HK-2 (cell line): ENCODE measurements around the gene HSF2BP.
"Not testable (repeated sequence)": the region's sequence is repeated elsewhere in the genome, so short reads cannot be mapped to it uniquely, and the experiment has no call there.

Source experiments
- DNase-seq: peaks from one replicate; pipeline ENCODE4 v3.0.0-alpha.2; 2018; ENCODE audit not compliant: unreplicated experiment

The HSF2BP gene

DNA sequence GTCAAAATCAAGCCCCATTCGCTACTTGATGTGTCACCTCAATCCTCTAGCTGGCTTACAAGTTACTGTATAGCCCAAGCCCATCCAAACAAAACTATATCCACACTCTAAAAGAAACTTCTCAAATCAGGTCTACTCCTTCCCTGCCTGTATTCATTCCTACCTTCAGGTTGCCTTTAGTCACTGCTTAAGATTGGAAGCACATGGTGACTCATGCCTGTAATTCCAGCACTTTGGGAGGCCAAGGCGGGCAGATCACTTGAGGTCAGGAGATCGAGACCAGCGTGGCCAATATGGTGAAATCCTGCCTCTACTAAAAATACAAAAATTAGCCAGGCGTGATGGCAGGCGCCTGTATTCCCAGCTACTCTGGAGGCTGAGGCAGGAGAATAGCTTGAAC is 7.4 kb downstream of the HSF2BP start:
- not testable (repeated sequence) for DNase-seq

DNA sequence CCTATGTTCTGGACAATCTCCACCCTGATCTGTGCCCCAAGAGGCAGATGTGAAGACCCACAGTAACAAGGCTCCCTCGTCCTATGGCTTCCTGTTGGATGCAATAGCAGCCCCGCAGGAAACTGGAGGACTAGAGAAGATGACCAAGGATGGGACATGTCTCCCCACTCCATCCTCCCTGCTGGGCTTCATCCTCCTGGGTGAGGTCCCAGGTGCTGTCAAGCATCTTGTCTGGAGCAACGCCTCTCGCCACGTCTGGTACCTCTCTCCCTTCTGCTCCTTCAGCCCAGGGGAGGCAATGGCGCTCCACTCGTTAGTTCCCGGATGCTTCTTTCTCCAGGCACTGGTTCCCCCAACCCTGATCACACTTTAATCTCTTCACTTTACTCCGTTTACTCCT is 11.1 kb downstream of the HSF2BP start:
- no peak for DNase-seq

DNA sequence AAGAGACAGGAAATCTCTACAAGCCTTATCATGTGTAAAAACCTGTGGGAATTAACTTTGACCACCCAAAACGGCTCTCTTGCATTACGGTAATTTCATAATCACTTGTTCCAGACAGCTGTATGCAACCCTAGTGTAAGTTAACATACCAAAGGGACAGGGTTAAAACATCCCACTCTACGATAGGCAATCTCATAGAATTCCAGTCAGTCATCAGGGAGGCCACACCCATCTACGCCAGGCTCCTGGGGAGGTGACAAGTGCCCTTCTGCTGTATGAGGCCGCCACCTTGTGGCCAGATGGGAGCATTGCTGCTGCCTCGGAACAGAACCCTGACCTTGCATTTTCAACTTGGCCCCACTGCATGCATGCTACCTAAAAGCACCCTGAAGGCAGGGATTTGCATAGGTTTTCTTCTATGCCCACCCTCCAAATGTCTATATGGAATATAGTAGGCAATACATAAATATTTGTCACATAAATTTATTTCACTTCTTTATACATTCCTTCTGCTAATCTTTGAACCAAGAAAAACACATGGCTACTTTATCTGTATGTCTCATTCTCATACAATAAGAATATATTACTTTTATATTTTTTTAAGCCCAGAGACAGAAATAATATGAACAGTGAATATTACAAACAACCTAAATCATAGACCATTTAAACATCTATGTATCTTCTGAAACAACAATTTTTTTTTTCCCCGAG is 12.6 kb downstream of the HSF2BP start:
- DNase-seq = peak; percentile 84

- DNase-seq = no peak
Measured at GRCh38 chr21:43645976-43646375, 13.3 kb downstream of the HSF2BP start.

DNA sequence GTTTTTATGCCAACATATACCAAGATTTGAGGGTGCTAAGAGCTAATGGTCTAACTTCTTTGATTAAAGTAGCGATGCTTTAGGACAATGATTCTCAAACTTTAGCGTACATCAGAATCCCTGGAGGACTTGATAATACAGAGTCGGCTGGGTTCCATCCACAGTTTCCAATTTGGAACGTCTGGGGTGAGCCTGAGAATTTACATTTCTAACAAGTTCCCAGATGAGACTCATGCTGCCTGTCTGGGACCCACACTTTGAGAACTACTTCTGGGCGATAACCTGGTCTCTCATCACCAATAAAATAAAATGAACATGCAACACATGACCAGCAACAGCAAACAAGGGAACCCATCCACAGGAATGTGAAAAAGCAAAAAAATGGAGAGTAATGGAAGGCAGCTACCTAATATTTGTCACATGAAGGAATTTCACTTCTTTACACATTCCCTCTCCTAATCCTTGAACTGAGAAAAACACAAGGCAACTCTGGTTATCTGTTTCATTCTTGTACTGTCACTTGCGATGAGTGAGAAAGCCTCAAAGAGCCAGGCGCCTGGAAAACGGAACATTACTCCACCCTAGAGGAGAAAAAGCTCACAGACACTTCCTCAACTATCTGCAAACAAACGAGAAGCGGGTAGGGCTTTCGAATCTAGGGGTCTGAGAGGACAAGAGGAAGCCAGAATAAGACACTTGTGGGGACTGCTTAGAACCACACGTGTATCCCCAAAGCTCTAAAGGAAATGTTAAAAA is 14.0 kb downstream of the HSF2BP start:
- DNase-seq = no peak

GRCh38 chr21:43644609-43645008 is 14.7 kb downstream of the HSF2BP start:
- DNase-seq = no peak

- no peak for DNase-seq
Measured at GRCh38 chr21:43644071-43644470, 15.2 kb downstream of the HSF2BP start.

- DNase-seq = no peak
Measured at GRCh38 chr21:43643193-43643592, 16.1 kb downstream of the HSF2BP start.

DNA sequence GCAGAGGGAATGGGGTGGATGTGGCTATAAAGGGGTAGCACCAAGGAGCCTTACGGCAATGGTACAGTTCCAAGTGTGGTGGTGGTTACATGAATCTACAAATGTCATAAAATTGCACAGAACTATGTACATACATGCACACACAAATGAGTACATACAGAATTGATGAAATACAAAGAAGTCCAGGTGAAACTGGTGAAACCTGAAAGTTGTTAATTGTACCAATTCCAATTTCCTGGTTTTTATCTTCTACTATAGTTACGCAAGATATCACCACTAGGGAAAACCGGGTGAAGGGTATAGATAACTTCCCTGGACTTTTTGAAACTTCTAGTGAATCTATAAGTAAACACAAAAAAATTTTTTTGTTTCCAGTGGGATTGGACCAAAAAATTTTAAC is 18.9 kb downstream of the HSF2BP start:
- DNase-seq = no peak

DNA sequence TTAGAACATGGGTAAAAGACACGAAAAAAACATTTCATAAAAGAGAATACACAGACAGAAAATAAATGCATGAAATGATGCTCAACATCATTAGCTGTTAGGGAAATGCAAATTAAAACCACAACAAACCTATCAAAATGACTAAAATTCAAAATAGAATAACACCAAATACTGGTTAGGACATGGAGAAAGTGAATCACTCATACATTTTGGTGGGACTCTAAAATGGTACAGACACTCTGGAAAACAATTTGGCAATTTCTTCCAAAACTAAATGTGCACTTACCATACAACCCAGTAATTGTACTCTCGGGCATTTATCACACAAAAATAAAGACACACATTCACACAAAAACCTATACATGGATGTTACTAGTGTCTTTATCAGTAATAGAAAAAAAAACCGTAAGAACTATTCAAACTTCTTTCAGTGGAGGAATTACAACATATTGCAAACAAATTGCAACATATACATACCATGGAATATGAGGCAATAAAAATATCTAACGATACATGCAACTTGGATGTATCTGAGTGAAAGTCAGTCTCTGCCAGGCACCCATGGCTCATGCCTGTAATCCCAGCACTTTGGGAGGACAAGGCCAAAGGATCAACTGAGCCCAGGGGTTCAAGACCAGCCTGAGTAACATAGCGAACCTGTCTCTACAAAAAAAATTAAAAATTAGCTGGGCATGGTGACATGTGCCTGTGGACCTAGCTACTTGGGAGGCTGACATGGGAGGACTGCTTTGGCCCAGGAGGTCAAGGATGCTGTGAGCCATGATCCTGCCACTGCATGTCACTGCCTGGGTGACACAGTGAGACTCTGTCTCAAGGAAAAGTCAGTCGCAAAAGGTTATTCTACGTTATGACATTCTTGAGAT is 19.6 kb downstream of the HSF2BP start:
- DNase-seq = no peak

DNA sequence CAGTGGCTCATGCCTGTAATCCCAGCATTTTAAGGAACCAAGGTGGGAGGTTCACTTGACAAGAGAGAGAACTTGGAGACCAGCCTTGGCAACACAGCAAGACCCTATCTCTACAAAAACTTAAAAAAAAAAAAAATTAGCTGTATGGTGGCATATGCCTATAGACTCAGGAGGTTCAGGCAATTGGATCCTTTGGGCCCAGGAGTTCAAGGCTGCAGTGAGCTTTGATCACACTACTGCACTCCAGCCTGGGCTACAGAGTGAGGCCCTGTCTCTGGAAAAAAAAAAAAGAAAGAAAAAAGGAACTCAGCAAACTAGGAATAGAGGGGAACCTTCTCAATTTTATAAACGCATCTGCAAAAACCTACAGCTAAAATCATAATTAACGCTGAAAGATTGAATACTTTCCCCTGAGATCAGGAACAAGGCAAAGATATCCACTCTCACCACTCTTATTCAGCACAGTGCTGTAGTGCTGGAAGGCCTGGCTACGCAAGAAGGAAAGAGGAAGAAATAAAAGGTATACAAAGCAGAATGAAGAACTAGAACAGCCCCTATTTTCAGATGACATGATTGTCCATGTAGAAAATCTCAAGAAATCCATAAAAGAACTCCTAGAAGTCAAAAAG is 21.6 kb downstream of the HSF2BP start:
- DNase-seq = no peak

- DNase-seq = no peak
Measured at GRCh38 chr21:43635436-43635835, 23.9 kb downstream of the HSF2BP start.

DNA sequence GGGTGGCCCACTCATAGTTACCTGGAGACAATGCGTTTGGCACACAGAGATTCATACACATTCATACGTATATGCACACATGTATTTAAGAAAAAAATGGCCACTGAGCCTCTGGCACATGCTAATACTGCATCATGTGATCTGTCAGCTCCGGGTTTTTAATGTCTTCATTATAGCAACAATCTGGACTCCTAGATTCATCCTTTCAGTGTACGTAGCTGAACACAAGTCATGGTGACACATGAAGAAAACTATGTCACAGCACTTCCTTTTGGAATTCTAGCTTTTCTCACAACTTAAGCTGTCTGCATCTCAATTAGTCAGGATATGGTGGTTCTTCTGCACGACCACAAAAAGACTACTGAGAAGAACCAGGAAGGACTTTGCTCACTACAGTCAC is 24.7 kb downstream of the HSF2BP start:
- no peak for DNase-seq

GRCh38 chr21:43632373-43632905 is 26.8 kb downstream of the HSF2BP start:
- DNase-seq = no peak

DNA sequence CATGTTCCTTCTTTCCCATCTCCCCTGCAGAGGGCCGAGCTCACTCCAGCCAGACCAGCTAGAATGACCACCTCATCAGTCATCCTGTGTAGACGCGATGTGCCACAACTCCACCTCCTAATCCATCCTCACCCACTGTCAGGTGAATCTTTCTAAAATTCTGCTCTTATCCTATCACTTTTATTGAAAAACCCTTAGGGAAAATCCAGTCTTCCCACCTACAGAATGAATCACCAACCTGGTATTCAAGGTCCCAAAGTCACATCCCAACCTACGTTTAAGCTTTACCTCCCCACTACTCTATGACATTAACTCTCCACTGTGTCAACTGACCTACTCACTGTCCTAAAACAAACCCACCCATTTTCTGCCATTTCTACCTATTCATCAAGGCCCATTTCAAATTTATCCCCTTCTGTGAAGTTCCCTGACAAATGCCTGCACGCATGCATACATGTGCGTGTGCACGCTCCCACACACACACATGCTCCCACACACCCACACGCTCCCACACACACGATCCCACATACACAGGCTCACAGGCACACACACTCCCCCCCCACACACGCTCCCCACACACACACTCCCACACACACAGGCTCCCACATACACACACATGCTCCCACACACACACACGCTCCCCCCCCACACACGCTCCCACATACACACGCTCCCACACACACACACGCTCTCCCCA is 27.7 kb downstream of the HSF2BP start:
- no peak for DNase-seq

DNA sequence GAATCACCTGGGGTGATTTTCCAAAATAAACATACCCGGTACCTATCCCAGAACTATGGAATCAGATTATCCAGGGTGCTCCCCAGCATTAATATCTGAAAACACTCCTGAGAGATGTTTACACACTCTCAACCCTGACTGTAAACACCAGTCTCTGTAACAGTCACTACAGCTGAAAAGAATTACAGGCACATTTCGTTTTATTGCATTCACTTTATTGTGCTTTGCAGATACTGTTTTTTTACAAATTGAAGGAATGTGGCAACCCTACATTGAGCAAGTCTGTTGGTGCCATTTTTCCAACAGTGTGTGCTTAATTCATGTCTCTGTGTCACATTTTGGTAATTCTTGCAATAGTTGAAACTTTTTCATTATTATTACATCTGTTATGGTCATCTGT is 31.8 kb downstream of the HSF2BP start:
- DNase-seq = no peak

GRCh38 chr21:43626390-43626789 is 32.9 kb downstream of the HSF2BP start:
- no peak for DNase-seq

- no peak for DNase-seq
Measured at GRCh38 chr21:43624339-43624738, 34.9 kb downstream of the HSF2BP start.

DNA sequence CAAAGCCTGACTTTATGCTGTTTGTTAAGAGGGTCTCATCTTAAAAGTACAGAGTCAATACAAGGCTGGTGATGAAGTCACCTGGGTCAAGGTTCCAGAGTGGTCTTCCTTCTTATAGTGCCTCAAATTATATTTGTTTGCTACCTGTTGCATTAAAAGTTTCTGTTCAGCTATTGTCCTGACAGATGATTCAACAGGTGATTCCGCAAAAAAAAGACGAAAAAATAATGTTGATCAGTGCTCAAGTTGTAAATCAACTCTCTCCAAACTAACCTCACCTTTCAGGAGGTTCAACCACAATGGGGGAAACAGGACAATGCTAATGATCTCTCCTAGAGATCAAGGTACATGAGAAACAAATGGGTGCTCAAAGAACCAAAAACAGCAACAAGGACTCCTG is 35.7 kb downstream of the HSF2BP start:
- no peak for DNase-seq

DNA sequence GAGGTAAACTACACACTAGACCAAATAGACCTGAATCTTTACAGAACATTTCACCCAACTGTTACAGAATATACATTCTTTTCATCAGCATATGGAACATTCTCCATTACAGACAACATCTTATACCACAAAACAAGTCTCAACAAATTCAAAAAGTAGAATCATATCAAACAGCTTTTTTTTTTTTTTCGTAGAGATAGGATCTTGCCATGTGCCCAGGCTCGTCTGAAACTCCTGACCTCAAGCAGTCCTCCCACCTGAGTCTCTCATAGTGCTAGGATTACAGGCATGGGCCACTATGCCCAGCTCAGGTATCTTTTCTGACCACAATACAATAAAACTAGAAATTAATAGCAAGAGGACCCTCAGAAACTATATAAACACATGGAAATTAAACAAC is 36.5 kb downstream of the HSF2BP start:
- no peak for DNase-seq

- DNase-seq = no peak
Measured at GRCh38 chr21:43619856-43620255, 39.4 kb downstream of the HSF2BP start.
